Measurements from ENCODE around the gene TTC28. TPM values are rescaled to one million over a fixed set of nuclear protein-coding genes. Genes with fewer than 3 reads are reported as not detected.

Gene TTC28
- total RNA-seq, 1 donor from 2014 or later: 13.5 TPM

DNA sequence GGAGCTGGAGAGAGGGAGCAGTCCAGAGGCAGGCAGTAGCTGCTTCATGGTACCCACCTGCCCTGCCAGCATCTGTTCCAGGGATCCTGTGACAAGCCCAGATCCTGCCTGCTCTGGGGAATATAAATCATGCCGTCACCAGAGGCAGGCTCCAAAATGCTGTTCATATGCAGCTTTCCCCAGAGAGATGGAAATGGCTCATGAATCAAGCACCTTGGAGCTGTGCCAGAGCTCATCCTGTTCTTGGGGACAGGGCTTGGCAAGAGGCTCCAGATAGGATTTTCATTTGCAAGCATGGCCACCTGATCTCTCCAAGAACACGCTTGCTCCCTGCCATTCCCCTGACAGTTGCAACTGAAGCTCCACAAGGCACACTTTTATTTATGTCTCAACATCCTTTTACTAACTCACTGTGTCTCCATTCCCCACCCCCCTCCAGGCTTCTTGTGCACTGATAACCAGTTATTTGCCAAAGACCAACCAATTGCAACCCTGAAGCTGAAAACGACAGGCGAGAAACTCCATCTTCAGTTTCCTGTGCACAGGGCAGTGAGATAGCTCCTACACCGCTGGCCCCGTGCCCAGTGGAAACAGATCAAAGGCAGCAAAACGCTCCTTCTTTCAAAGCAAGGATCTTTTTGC lies 644.8 kb downstream of the TTC28 start:
- Histone ChIP-seq H3K4me3 (ENCODE audit: low read depth, low read length) (no peak overlapping the region), H3K36me3 (ENCODE audit: control insufficient read depth, insufficient read depth, low read length) (no peaks in the 10 kb centered on the region), H3K27me3 (ENCODE audit: control insufficient read depth, insufficient read depth, low read length) (peaks cover 2% of the 10 kb centered on the region)
- TF ChIP-seq CTCF (IDR thresholded peaks at IDR 0.05; ENCODE audit: insufficient read depth, low read length, poor library complexity, severe bottlenecking): no peak
- DNase-seq (ENCODE audit: low read depth): no peak

GRCh38 chr22:28034145-28034759 lies 645.4 kb downstream of the TTC28 start:
- Histone ChIP-seq H3K27me3 (ENCODE audit: control insufficient read depth, insufficient read depth, low read length) (peaks cover 2% of the 10 kb centered on the region), H3K36me3 (ENCODE audit: control insufficient read depth, insufficient read depth, low read length) (no peaks in the 10 kb centered on the region), H3K4me3 (ENCODE audit: low read depth, low read length) (no peak overlapping the region)
- no peak for DNase-seq (ENCODE audit: low read depth)
- no peak for TF ChIP-seq CTCF (IDR thresholded peaks at IDR 0.05; ENCODE audit: insufficient read depth, low read length, poor library complexity, severe bottlenecking)

GRCh38 chr22:28032861-28033260 lies 646.8 kb downstream of the TTC28 start:
- Histone ChIP-seq H3K36me3 (ENCODE audit: control insufficient read depth, insufficient read depth, low read length) (no peaks in the 10 kb centered on the region), H3K4me3 (ENCODE audit: low read depth, low read length) (no peak overlapping the region), H3K27me3 (ENCODE audit: control insufficient read depth, insufficient read depth, low read length) (peaks cover 2% of the 10 kb centered on the region)
- no peak for DNase-seq (ENCODE audit: low read depth)
- TF ChIP-seq CTCF (IDR thresholded peaks at IDR 0.05; ENCODE audit: insufficient read depth, low read length, poor library complexity, severe bottlenecking): no peak

DNA sequence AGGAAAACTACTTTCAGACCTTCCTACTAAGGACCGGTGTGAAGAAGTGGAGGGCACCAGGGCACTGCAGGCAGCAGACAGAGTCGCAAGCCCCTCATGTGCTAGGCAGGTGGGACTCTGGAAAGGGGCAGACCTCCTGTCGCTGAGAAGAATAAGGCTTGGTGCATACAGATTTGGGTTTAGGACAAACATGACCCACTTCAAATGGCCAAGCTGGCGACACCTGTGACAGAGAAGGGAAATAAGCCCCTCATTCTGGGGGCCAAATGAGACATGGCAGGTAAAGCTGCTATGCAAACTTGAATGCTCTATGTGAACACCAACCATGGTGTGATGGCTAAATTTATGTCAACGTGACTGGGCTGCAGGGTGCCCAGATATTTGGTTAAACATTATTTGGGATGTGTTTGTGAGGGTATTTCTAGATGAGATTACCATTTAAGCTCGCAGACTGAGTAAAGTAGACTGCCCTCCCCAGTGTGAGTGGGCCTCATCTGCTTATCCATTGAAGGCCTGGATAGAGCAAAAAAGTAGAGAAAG lies 648.2 kb downstream of the TTC28 start:
- H3K36me3 ChIP-seq (ENCODE audit: control insufficient read depth, insufficient read depth, low read length): no peaks in the 10 kb centered on the region
- DNase-seq (ENCODE audit: low read depth): no peak
- no peak for TF ChIP-seq CTCF (IDR thresholded peaks at IDR 0.05; ENCODE audit: insufficient read depth, low read length, poor library complexity, severe bottlenecking)
- H3K4me3 ChIP-seq (ENCODE audit: low read depth, low read length): no peak overlapping the region
- peaks cover 2% of the 10 kb centered on the region for H3K27me3 ChIP-seq (ENCODE audit: control insufficient read depth, insufficient read depth, low read length)

GRCh38 chr22:28030473-28030872 lies 649.2 kb downstream of the TTC28 start:
- no peaks in the 10 kb centered on the region for H3K36me3 ChIP-seq (ENCODE audit: control insufficient read depth, insufficient read depth, low read length)
- no peak for DNase-seq (ENCODE audit: low read depth)
- peaks cover 2% of the 10 kb centered on the region for H3K27me3 ChIP-seq (ENCODE audit: control insufficient read depth, insufficient read depth, low read length)
- no peak overlapping the region for H3K4me3 ChIP-seq (ENCODE audit: low read depth, low read length)
- TF ChIP-seq CTCF (IDR thresholded peaks at IDR 0.05; ENCODE audit: insufficient read depth, low read length, poor library complexity, severe bottlenecking): no peak
